DMS 273 (cell line): ENCODE data around the gene CCDC80.
"Not testable (repeated sequence)": the region's sequence is repeated elsewhere in the genome, so short reads cannot be mapped to it uniquely, and the experiment has no call there.

Experiments used
- DNase-seq: peaks from one replicate; lab custom pipeline; 2025; ENCODE audit not compliant: unreplicated experiment; lab: John Stamatoyannopoulos, UW

Gene CCDC80

DNA sequence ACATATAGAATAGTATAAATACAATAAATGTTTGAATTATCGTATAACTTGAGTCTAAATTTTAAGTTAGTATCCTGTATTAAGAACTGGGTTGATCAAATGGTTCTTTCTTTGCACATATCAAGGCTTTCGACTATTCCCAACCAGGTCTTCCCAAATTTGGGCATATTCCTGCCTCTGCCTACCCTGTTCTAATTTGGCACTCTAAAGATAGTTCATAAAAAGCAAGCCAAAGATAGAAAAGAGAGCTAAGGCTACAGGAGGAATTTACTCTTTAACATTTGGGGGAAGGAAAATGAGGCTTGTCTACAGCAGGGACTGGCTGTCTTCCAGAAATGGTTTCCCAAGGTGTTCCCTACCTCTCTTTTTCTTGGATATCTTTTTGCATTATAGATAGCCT lies 43.0 kb downstream of the CCDC80 start:
- no peak for DNase-seq

DNA sequence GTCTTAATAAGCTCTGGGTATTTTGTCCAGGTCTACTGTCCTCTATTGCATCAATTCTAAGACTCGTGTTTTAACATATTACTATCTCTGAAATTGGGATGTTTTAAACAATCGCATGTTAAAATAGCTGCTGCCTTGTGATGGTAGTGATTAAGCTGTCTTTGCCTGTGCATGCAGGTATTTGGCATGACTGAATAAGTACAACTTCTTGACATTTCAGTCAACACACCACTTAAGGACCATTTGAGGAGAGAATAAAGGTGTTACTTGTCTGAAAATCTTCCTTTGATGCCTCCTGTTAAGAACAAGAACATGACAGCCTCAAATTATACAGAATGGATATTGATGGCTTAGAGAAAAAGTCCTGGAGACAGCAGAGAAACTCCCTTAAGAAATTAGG lies 46.1 kb downstream of the CCDC80 start:
- no peak for DNase-seq

DNA sequence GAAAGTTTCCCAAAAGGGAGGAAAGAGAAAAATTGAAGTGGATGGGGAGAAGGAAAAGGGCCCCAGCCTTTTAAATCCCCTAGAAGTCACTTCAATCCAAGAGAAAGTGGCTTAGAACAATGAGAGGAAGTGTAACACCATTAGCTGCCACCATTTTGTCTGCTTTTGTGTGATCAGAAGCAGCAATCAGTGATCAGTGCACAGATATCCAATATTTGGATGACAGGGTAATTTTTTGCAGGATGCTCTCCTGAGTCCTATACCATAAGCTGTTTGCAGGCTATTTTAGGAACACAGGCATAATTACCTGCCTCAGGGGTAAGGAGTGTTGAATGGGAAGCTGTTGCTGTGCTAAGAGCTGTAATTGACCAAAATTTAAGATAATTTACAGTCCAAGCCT lies 47.7 kb downstream of the CCDC80 start:
- no peak for DNase-seq

DNA sequence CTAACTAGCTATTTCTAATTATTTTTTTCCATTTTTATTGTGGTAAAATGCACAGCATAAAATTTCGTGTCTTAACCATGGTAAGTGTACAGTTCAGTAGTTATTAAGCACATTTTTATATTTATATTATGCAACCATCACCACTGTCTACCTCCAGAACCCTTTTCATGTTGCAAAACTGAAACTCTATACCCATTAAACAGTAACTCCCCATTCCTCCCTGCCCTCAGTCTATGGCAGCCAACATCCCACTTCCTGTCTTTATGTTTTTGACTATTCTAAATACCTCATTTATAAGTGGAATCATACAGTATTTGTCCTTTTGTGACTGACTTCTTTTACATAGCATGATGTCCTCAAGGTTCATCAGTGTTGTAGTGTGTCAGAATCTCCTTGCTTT lies 53.6 kb downstream of the CCDC80 start:
- no peak for DNase-seq

DNA sequence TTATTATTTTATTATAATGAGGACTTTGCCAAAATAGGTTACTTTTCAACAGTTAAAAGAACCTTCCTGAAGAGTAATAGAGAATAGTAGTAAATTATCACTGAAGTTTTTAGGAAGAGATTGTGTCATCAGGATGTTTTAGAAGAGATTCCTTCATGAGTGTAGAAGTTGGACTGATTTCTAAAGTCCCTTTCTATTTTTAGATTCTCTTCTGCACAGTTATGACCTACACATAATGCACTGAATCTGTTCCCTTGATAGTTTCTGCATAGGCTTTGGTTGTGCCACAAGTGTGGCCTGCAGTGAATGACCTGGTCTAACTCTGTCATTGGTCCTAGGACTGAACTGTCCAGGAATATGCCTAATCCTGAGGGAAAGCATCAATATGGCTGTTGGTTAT lies 55.2 kb downstream of the CCDC80 start:
- DNase-seq: no peak

DNA sequence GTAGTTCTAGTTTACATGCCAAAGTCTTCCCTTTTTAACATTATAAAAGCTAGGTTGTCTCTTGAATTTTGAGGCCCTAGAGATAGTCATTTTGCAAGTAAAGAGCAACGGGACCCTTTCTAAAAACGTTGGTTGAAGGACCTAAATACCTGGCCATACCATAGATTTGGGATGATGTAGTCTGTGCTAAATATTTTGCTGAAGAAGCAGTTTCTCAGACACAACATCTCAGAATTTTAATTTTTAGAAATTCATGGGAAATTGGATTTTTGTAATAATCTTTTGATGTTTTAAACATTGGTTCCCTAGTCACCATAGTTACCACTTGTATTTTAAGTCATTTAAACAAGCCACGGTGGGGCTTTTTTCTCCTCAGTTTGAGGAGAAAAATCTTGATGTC lies 57.8 kb downstream of the CCDC80 start:
- no peak for DNase-seq

DNA sequence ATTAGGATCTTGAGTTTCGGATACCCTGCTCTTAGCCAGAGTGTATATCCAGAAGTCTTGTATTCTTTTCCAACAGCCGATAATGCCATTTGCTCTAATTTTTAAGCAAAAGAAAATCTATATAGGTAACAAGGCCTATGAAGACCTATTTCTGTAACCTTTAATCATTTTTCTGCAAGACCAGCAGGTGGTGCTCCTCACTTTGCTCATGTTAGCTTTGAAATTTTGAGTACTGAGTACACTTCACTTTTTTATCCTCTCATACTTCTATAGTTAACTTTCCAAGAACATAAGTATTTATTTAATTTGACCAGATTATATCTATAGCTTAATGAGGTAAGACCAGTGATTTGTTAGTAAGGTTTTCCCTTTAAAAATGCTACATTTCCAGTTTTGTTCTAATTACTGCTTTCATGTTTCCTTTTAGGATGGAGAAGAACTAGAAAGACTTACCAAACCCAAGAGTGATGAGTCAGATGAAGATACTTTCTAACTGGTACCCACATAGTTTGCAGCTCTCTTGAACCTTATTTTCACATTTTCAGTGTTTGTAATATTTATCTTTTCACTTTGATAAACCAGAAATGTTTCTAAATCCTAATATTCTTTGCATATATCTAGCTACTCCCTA lies 58.6 kb downstream of the CCDC80 start:
- peak; percentile 65 for DNase-seq

DNA sequence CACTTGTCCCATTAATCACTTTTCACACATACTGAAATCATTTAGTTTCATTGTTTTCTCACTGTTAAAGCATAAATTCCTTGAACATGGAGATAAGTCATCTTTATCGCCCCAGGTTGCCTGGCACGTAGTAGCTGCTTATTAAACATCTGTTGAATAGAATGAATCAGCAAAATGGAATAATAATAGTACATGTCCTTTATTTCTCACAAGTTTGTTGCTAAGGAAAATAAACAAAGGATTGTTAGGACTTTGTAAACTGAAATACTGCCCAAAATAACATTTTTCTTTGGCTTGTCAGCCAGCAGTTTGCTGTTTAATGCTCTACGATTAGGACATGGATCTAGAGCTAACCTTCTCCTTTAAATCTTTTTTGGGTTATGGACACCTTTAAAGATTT lies 61.2 kb downstream of the CCDC80 start:
- no peak for DNase-seq

DNA sequence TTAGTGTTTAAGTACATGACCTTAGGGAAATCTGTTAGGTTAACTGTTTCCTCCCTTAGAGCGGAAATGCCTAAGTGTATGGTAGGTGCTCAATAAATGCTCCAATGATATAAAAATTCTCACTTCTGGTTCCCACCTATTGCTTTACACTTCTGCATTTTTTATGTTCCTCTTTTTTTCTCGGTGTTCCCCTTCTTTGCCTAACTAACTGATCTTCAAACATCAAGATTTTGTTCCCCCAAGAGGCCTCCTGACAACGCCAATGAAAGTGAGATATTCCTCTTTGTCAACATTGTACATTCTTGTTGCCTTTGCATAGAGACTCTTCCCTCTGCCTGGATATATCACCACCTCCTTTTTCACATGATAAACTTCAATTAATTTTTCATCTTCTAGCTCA lies 61.7 kb downstream of the CCDC80 start:
- DNase-seq: no peak

DNA sequence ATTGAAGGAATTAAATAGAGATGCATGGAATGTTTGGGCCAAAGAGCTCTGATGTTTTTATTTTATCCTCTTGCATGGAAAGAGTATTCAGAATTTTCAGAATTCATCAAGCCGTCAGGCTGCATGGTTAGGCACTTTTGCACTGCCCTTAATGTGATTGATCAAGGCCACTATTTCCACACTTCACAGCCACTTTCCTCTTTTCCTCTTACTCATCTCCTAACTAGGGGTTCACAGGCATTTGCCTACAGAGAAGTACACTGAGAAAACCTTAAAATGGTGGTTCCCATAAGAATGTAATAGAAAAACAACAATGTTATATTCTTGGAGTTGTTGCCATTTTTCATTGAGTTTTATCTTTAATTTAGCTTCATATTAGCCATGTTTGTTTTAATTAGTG lies 68.2 kb downstream of the CCDC80 start:
- DNase-seq: no peak

DNA sequence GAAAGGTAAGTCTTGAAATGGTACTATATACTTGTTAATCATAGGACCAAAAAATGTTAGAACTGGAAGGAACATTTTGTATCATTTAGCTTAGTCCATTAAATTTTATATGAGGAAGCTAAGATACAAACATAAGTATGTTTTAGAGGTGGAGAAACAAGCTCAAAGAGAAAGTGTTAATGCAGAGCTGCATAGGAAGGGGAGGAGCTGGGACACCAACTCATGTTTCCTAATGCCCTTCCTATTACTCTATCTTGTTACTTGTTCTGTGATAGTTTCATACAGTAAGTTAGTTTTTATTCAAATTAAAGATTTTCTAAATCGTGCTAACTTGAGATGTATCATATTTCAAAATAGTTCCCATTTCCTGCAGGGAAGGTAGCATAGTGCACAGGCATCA lies 71.7 kb downstream of the CCDC80 start:
- DNase-seq: no peak

DNA sequence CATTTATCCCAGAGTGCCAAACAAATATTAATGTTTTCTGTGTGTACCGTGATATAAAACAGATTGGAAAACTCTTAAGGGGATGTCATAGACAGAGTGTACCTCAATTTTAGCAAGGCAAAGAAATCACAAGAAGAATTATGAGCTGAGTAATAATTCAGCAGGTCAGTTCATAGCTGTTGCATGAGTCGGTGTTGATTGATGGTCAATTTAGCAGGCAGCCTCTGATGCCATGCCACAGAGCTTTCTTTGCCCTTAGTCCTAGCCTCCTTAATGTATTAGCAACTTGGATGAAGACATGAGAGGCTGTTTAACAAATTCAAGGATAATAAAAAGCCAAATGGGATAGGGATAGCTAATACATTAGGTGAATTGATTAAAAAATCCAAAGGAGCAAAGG lies 72.3 kb downstream of the CCDC80 start:
- DNase-seq: no peak

DNA sequence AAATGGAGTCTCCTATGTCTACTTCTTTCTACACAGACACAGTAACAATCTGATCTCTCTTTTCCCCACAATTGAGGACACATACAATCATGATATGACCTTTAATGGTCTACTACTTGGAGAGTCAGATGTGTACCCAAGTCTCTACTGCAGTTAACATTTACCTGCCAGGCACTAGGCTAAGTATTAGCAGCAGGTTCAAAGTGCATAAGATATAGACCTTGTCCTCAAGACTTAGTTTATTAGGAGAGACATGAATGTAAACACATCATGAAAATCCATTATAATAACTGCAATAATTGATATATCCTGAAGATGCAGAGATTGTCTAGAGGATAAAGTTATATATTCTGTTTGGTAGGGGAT lies 76.0 kb downstream of the CCDC80 start:
- DNase-seq: no peak

DNA sequence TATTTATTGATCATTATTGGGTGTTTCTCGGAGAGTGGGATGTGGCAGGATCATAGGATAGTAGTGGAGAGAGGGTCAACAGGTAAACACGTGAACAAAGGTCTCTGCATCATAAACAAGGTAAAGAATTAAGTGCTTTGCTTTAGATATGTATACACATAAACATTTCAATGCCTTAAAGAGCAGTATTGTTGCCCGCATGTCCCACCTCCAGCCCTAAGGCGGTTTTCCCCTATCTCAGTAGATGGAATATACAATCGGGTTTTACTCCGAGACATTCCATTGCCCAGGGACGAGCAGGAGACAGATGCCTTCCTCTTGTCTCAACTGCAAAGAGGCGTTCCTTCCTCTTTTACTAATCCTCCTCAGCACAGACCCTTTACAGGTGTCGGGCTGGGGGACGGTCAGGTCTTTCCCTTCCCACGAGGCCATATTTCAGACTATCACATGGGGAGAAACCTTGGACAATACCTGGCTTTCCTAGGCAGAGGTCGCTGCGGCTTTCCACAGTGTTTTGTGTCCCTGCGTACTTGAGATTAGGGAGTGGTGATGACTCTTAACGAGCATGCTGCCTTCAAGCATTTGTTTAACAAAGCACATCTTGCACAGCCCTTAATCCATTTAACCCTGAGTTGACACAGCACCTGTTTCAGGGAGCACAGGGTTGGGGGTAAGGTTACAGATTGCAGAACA lies 76.5 kb downstream of the CCDC80 start:
- DNase-seq: not testable (repeated sequence)

DNA sequence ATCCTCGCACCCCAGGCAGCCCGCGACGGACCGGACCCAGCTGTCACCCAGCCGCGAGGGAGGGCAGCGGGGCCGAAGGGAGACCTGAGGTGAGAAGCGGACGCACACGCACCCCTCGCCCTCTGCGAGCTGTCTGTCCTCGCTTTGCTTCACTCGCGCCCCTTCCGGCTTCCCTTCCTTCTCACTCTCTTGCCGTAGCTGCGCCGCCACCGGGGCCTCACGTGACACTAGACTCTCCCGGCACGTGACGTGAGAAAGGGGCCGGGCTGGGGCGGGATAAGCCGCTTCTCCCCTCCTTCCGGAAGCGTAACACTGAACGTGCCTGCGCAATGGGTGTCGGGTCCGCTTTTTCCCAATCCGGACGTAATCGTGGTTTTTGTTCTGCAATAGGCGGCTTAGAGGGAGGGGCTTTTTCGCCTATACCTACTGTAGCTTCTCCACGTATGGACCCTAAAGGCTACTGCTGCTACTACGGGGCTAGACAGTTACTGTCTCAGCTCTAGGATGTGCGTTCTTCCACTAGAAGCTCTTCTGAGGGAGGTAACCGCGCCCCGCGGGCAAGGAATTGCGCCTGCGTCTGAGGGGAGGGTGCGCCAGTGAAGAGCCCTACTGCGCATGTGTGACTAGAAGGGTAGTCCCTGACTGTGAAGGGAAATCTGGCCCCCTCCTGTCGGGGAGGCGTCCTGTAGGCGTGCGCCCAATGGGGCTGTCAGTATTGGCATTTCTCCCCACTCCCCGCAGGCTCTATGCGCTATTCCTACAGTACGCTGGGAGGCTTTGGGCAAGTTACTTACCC lies 79.0 kb downstream of the CCDC80 start, which contains the start of the genes ATG3 and SLC35A5:
TSS of gene ATG3 (minus strand) at position 229 of the 796 bp plus-strand sequence. CDS start 434 bp downstream, outside the sequence.
TSS of gene SLC35A5 (plus strand) at position 312 of the 796 bp plus-strand sequence. CDS start 1,359 bp downstream, outside the sequence.
- peak; percentile 100 for DNase-seq

DNA sequence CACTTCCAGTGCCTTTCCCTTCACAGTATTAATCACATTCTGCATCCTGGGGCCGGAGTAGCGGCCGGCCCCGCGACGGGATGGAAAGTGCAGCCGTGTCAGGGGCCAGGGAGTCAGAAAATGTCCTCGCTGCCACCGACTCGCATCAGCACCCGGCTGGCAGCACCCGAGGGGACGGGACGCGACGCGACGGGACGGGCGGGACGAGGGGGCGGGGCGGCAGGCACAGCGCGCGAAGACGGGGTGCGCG lies 79.5 kb downstream of the CCDC80 start:
- DNase-seq: peak; percentile 90

DNA sequence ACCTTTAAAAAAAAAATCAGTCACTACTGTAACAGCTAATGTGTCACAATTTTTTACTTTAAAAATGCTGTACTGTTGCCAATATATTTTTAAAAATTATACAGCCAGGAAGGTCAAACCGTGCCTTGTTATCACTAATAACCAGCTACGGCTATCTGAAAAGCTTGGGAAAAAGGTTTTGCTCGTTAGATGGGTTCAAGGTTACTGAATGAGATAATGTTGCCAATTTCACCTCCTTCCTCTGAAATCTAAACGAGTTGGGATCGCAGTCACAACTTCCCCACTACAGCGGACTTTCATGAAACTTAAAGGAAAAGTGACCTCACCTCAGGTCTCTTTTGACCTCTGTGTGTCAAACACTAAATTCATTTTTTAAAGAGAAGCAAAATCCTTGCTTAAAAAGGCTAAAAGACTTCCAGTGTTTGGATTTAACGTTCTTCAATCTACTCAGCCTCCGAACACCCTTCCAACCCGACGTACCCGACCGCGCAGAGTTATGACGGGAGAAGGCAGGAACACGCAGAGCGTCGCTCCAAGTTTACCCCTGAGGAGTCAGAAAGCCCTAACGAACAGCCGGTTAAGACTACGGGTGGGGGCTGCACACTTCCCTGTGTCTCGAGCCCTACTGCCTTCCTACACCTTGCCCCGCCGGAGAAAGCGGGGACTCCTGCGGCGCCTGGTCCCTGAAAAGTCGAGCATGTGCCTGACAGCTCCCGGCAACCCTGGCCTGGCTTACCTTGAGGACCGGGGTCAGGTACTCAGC lies 80.0 kb downstream of the CCDC80 start:
- peak; percentile 94 for DNase-seq

DNA sequence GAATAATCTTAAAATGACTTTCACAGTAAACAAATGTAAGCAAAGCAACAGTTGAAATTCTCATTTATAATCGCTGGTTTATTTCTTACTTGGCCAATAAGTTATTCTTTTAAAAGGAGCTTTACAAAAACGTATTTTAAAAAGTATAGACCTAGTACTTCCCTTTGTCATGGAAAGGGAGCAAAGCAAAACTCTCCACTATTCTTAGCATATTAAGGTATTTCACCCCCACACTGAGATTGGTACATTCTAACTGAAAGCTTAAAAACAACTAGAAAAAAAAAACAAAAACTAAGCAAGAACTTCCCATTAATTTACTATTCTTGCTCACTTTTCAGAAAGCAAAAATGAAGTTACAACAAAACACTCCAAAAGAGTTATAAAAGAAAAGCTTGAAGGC lies 80.6 kb downstream of the CCDC80 start:
- no peak for DNase-seq

DNA sequence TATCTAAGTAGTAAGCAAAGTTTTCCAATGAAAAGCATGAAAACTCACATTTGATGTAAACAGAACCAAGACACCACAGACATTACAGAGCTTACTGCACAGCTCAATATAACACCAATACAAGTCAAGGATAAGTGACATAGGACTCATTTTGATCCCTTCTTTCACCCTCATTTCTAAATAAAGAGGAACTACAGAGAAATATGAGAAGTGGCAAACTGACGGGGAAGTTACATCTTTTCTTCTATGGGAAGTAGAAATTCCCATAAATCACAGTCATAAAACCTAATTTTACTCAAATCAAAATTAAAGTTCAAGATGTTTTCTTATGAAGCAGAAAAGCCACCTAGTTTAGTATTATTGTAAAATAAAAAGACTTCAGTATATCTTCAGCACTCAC lies 83.0 kb downstream of the CCDC80 start:
- DNase-seq: no peak

DNA sequence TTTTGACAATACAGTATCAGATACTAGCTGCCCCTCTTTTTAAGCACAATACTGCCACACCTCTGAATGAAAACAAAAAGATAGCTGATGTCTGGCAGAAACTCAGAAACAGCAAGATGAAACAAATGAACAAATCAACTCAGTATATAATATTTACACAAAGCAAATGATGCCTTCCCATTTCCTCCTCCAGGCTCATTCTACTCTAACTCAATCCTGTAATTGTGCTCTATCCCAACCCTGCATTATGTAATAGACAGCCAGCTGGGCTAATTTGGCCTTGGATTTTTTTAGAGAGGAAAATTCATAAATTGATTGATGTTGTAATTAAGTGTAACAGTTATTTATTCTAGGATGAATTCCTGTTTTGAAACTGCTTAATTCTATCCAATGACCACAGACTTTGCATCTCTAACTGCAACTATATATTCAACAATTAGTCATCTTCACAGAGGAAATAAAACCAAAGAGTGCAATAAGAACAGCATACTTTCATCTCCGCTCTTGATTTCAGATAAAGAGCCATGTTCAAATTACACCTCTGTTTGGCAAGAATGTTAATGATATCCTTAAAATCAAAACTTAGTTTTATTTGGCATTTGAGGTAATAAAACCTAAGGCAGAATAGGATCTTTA lies 85.3 kb downstream of the CCDC80 start:
- no peak for DNase-seq

DNA sequence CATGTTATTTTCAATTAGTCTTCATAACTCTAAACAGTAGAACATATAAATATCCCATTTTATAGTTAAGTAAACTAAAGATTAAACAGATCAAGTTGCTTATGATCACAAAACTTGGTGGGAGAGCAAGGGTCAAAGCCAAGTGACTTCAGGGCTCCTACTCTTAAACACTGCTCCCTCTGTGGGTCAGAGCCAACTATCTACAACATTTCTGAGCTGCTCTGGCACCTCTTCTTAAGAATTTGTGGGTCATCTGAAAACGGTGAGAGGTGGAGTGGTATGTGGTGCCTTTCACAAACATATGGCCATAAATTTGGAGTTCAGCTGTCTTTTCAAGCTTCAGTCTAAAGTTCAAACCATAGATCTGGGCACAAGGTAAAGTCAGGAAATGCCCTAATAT lies 90.1 kb downstream of the CCDC80 start:
- DNase-seq: peak; percentile 7
